HG03064 (cell line): Measurements from ENCODE around the gene SLC25A21.
"Not testable (repeated sequence)": the region's sequence is repeated elsewhere in the genome, so short reads cannot be mapped to it uniquely, and the experiment has no call there.

ENCODE experiments used
- ATAC-seq: cut with Tn5 transposase; IDR thresholded peaks from one replicate; pipeline ENCODE4 v1.9.1; 2021; ENCODE audit warnings: low read depth; ENCODE audit not compliant: unreplicated experiment

The SLC25A21 gene

DNA sequence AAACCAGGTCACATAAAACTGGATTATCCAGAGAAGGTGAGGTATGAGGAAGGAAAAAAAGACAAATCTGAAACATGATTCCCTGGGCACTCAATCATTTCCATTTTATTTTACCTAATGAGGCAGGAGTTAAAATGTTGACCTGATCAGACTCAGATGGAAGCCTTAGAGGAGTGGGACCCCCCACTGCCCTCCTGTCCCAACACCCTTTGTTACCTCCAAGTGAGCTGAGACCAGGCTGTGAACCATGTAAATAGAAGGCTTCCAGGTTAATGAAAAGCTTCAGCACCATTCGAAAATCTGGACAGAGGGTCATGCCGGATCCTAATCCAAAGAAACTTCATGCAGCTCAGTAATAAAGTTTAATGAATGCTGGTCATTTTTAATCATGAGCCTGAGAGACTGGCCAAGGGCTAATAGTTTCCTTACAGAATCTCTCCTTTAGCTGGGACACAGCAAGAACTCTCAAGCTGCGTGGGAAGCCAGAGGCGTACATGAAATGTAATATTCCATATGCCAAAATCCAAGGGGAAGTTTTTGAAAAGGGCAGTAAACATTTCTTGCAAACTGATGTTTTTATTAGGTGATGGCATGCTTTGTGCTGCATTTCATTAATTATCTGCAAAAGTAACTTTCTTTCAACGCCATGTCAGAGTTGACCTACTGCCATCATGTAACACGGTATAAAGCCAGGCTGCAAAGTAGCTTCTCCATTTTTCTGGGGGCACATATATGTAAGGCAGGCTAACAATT lies 327.8 kb downstream of the SLC25A21 start:
- ATAC-seq = no peak

- no peak for ATAC-seq
Observed at GRCh38 chr14:36843410-36843809, 329.0 kb downstream of the SLC25A21 start.

DNA sequence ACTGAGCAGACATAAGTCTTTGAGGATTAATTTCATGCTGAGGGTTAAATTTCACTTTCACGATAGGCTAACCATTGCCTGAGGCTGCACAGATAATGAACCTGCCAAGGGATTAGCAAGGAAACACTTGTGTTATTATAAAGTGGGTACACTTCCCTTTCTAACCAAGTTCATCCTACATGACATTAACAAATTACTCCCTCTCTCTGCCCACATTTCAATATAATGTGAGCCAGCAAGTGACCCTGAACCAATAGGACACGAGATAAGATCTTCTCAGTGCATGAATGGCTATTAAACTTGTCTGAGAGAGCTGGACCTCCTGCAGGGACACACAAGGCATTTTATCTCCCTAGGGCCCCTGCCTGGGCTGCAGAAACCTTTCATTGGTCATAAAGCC lies 337.3 kb downstream of the SLC25A21 start:
- no peak for ATAC-seq

DNA sequence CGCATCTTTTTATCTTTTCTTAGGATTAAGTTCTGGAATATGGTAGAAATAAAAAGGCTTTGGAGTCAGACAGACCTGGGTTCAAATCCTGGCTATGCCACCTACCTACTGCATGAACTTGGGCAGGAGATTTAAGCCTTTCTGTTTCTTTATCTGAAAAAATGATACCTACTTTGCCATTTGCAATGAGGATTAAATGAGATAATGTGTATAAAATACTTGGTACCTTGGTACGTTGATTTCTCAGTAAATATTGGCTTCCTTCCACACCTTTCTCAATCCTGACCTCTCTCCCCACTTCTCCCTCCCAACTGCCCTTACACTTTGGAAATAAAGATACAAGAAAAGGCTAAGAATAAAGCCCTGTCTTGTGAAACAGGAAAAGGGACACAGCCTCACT lies 338.1 kb downstream of the SLC25A21 start:
- no peak for ATAC-seq

GRCh38 chr14:36829547-36829946 lies 342.9 kb downstream of the SLC25A21 start:
- ATAC-seq = no peak

DNA sequence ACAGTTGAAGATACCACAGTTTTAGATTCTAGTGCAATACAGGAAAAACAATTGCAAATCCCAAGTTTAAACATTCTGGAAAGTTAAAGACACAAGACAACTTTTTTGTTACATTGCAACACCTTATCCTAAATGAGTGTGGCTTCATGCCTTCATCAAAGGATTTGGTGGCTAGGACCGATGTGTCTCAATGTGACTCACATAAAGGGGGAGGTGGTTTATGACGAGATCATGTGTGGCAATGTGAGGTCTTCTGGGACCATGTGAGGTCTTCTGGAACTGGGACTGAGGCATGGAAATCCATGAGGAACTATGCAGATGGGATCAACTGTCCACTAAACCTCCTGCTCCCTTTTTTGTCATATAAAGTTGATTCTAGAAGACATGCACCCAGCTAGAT lies 344.5 kb downstream of the SLC25A21 start:
- no peak for ATAC-seq

GRCh38 chr14:36826614-36827013 lies 345.8 kb downstream of the SLC25A21 start:
- ATAC-seq = no peak

DNA sequence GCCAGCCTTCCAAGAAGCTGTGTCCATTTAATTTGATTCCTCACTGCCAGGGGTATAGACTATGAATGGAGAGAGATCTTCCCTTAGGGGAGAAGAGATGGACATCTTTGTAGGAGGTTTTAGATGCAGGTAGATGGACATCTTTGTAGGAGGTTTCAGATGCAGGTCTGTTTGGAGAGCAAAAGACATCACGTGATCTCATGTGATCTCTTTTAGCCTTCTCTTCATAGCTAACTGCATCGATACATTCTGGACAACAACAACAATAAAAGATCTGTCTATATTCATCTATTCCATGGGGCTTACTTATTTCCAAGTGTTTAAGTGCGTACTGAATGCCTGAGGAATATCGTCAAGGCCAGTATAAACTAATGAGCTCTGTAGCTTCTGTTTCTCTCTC lies 347.6 kb downstream of the SLC25A21 start:
- no peak for ATAC-seq

DNA sequence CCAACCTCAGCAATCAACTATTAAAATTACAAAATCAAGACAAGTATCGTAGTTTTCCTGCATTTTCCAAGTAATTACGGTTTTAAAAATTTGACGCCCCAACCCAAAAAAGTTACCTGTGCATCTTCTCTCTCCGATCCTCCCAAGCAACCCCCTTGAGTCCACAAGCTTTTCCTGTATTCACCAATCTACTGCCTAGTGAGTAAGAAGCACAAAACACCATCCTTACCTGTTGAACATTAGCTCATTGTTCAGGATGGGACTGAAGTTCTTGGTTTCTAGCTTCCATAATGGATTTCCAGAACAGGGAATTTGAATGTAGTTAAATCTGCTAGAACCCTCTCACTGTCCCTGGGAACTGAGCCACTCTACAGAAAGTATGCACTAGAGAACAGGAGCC lies 348.8 kb downstream of the SLC25A21 start:
- ATAC-seq = no peak

GRCh38 chr14:36822685-36823084 lies 349.7 kb downstream of the SLC25A21 start:
- ATAC-seq = no peak

DNA sequence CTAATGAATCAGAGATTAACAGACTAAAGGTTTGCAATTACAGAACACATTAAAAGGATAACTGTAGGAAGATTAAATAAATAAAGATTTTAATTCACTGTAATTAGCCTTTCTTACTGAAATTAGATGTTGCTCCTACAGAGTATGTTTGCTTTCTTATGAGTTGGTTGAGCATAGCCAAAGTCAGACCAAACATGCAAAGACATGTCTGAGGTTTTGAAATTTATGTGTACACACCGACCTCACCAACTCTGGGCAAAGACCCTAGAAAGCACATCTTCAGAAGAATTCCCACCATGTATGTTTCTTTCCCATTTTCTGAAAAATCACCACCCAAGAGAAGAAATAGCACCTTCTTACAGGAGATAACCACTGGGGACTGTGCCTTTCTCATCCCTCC lies 351.5 kb downstream of the SLC25A21 start:
- ATAC-seq = no peak

DNA sequence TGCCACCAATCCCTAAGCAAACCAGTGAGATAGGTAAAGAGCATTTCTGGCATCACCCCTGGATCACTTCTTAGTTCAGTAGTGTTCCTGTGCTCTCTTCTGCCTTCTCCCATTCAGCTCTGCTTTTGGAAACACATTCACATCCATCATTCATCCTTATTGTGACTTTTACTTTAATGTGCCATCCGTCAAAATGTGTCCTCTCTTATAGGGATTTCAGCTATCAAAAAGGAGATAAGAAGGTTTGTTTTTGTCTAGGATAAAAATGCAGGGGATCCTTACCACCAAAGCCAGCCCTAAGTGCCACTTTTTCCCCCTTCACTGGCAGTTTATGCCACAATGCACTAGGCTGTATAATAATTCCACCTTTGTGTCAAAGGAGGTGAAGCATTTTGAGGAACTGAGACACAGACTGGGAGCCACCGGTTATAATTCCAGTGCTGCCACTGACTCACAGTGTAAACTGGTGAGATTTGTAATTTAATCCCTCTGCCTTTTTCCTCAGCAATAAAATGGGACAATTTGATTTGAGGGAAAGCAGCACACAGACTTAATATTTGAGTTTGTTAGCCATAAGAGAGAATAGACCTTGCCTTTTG lies 352.2 kb downstream of the SLC25A21 start:
- no peak for ATAC-seq

- ATAC-seq = no peak
Observed at GRCh38 chr14:36818794-36819384, 353.5 kb downstream of the SLC25A21 start.

GRCh38 chr14:36818246-36818645 lies 354.2 kb downstream of the SLC25A21 start:
- no peak for ATAC-seq

DNA sequence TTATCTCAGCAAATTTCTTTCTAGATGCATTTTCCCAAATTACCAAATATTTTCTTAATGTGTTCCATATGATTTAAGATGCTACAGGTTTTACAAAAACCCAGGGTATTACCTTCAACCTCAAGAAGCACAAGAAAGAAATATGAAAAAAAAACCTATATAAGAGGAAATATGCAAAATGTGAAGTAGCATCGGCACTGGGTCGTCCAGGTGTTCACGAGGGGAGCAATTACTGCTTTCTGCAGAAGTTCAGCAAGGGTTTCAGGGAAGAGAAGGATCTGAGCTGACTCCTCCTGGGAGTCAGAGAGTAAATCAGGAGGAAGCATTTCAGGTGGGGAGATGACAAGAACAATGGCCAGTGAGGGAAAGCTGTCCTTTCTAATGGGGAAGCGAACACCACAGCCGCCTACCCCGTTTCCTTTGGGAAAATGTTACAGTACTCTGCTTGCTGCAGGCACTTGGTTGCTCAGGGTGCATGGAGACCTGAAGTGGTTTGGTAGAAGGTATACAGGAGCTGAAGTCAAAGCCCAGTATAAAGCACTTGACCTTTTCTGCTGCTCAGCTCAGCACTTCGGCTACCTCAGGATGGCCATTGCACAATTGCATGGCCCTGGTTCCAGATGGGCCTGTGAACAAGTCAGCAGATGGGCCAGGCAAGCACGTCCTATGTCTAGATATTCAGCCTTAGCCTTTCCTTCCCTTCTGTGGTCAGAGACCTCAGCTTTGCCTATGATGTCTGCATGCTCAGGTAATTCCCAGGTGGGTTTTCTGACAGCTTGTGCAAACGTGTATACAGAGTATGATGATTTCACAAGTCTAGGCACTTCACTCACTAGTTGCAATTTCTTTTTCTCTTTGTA lies 355.1 kb downstream of the SLC25A21 start:
- no peak for ATAC-seq

GRCh38 chr14:36816481-36816880 lies 355.9 kb downstream of the SLC25A21 start:
- ATAC-seq = no peak

DNA sequence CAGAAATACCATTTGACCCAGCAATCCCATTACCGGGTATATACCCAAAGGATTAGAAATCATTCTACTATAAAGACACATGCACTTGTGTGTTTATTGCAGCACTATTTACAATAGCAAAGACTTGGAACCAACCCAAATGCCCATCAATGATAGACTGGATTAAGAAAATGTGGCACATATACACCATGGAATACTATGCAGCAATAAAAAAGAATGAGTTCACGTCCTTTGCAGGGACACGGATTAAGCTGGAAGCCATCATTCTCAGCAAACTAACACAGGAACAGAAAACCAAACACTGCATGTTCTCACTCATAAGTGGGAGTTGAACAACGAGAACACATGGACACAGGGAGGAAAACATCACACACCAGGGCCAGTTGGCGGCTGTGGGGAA lies 357.6 kb downstream of the SLC25A21 start:
- ATAC-seq = not testable (repeated sequence)

GRCh38 chr14:36810209-36810608 lies 362.2 kb downstream of the SLC25A21 start:
- no peak for ATAC-seq

- no peak for ATAC-seq
Observed at GRCh38 chr14:36807727-36808126, 364.7 kb downstream of the SLC25A21 start.

DNA sequence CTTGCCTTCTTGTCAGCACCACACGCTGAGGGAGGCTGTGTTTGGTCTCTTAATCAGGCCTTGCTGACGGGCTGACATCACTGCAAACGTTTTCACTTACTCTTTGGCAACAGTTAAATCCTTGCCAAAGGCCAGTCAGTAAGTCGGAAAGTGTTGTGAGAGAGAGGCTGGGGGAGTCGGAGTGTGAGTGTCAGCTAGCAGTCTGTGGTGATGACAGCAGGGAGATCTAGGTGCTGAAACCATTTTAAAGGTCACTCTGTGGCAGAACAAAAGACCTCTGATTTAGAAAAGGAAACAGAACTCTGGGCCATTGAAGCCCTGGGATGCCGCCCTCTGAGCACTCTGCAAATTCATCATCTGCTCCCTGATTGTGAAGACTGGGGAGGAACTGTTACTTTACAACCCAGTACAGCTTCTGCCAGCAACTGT lies 367.3 kb downstream of the SLC25A21 start:
- no peak for ATAC-seq

- no peak for ATAC-seq
Observed at GRCh38 chr14:36797634-36798033, 374.8 kb downstream of the SLC25A21 start.
